DMS 273 (cell line): ENCODE results near the gene WDR11.
"Not testable (repeated sequence)": the region's sequence is repeated elsewhere in the genome, so short reads cannot be mapped to it uniquely, and the experiment has no call there.

ENCODE experiments used
- DNase-seq: peaks from one replicate; lab custom pipeline; 2025; ENCODE audit not compliant: unreplicated experiment; lab: John Stamatoyannopoulos, UW

Gene WDR11

GRCh38 chr10:120854388-120854787, 3.2 kb downstream of the WDR11 start:
- DNase-seq: no peak

DNA sequence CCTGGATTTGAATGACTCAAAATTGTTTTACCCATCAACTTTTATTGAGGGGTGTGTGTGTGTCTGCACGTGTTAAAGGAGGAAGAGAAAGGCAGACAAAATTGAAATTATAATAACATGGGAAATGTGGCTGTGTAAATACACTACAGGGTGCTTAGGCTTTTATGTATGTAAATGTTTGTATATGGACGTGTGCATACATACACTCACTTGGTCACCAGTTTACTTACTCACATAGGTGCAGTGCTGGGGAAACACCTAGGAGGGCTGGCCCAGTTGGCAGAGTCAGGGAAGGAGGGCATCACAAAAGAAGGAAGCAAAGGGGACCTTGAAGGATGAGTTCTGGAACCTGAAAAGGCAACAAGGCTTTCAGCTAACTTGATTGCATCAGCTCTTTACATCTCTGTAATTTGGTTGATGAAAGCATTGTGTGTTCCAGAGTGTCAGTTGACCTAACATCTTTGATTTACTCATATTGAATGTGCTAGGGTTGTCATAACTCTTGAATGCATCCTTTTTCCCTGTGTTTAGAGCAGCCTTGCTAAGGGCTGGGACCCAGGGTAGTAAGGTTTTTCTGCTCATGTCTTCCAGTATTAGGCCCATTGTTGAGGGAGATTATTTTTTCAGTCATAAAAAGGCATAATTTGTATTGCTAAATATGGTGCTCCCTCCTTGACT, 10.2 kb downstream of the WDR11 start:
- no peak for DNase-seq

DNA sequence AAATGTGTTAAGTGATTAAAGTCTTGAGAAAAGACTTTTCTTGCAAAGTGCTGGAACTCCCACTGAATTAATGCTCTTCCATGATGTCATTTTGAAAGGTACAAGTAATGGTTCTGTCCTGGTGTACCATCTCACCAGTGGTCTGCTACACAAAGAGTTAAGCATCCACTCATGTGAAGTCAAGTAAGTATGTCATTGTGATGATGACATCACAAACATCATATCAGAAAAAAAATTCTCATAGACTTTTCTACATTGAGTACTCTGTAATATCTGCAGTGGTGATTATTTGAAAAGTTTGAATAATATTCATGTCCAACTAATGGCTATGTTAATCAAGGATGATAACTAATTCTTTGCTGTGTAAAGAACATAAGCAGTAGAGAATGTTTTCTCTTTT, 22.6 kb downstream of the WDR11 start:
- DNase-seq: no peak

GRCh38 chr10:120883071-120883470, 31.9 kb downstream of the WDR11 start:
- DNase-seq: no peak

DNA sequence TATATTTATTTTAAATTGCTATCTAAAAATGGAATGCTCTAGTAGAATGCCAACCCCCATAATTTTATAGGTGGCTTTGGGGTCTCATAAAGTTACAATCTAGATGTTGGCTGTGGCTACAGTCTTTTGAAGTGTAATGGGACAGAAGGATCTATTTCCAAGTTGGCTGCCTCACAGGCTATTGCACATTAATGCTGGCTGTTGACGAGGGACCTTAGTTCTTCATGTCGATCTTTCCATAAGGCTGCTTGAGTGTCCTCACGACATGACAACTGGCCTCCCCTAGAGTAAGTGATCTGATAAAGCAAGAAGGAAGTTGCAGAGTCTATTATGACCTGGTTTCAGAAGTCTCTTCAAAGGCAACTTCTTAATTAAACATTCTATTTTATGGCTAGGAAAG, 36.3 kb downstream of the WDR11 start:
- no peak for DNase-seq

DNA sequence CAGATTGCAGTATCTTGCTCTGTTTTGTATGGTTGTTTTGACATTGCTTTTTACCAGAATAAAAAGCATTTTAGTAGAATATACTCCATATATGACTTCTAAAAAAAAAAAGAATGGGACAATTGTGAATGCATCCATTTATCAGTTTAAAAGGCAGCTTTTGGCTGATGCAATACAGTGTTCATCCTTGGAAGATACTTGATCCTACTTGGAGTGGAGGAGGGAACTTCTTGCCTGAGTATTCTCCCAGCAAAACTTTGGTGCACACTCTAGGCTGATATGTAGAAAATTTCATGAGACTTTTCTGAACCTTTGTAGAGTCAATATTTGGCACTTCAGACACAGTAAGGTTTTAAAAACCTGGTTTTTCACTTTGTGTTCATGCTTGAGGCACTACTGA, 40.2 kb downstream of the WDR11 start:
- no peak for DNase-seq

- DNase-seq: no peak
These were observed 43.4 kb downstream of the WDR11 start for GRCh38 chr10:120894556-120894955.

- DNase-seq: no peak
These were observed 46.2 kb downstream of the WDR11 start for GRCh38 chr10:120897343-120897742.

DNA sequence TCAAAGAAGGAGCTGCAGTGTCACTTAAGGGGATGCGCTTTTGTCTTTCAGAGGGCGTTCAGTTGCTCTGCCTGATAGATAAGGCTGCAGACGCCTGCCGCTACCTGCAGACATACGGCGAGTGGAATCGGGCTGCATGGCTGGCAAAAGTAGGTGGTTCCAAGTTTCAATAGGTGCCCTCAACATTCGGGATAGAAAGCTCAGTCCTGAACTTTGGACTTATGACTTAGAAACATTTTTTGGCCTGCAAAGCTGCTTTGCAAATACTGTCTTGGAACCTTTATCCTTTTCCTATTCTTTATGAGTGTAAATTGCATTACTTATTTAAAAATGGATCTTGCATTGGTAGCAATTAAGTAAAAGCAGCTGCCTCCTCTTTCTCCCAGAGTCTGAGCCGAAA, 54.1 kb downstream of the WDR11 start:
- DNase-seq: no peak

- DNase-seq: no peak
These were observed 66.5 kb downstream of the WDR11 start for GRCh38 chr10:120917521-120918250.

DNA sequence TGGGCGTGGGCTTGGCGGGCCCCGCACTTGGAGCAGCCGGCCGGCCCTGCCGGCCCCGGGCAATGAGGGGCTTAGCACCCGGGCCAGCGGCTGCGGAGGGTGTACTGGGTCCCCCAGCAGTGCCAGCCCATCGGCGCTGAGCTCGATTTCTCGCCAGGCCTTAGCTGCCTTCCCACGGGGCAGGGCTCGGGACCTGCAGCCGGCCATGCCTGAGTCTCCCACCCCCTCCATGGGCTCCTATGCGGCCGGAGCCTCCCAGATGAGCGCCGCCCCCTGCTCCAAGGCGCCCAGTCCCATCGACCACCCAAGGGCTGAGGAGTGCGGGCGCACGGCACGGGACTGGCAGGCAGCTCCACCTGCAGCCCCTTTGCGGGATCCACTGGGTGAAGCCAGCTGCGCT, 72.7 kb downstream of the WDR11 start:
- DNase-seq: not testable (repeated sequence)

- DNase-seq: no peak
These were observed 75.4 kb downstream of the WDR11 start for GRCh38 chr10:120926611-120927010.

- no peak for DNase-seq
These were observed 76.2 kb downstream of the WDR11 start for GRCh38 chr10:120927352-120927751.

DNA sequence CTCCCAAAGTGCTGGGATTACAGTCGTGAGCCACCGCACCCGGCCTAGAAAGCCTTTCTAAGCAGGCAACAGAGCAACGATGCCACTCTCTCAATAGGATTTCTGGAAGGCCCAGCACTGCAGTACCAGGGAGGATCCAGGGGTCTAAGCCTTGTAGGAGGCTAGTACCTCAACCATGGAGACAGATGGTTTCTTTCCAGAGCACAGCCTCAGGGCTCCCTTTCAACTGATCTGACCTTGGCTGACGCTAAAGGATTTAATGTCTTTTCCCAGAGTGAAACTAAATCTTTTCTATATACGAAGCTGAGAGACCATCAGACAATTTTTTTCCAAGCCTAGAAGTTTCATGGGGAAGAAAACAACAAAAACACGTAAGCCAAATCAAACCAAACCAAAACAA, 78.0 kb downstream of the WDR11 start:
- DNase-seq: no peak

DNA sequence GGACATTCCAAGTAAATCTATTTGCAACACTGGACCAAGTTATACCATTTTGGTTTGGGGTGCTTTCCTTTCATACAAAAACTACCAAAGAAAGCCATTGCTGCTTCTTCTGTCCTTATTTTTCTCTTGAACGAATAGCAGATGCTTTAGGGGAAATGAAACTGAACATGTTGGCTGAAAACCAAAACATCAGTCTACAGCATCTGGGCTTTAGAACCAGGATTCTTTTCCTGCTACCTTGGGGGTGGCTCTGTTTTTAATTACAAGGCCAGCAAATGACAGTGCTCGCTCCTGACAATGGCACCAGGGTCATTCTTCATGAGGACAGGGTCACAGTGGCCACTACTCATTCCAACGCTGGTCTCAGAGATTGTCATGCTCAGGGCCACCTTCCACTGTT, 80.3 kb downstream of the WDR11 start:
- DNase-seq: no peak

DNA sequence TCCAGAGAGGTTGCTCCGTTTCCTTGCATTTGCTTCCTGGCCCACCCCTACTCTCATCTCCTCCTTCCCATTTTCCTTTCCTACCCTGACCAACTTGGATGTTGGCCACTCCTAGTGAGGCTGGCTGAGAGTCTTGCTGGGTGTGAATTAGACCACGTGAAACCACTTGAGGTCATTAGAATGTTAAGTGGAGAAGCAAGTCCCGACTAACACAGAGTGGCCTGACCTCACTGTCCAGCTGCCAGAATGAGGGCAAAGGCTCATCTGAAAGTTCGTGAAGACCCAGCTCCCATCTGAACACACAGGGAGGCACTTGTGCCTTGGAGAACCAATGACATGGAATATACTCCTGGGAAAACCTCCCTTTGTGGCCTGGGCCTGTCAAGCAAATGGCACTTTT, 80.8 kb downstream of the WDR11 start:
- DNase-seq: no peak

GRCh38 chr10:120938822-120939221, 87.7 kb downstream of the WDR11 start:
- DNase-seq: no peak

DNA sequence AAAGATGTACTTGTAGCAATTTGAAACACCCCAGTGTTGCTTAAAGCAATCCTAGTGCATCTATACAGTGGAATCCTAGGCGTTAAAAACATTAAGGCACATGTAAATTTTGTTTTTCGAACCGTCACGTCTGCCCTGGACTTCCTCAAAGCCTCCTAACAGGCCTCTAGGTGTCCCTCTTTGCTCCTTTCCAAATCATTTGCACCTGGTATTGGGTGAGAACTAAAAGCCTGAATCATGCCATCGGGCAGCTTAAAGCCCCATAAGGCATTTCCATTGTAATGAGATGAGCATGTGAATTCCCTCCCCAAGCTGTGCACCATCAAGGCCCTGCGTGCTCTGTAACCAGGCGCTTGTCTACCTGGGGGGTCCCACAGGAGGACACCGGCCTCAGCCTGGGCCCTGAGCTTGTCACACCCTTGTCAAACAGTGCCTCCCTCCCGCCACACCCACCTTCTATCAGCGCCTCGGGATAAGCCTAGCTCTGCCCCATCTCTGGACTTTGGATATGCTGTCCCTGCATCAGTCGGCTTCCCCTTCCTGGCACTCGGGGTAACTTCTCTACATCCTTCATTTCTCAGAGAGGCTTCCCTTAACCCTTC, 89.2 kb downstream of the WDR11 start:
- peak; percentile 15 for DNase-seq

GRCh38 chr10:120941501-120941900, 90.3 kb downstream of the WDR11 start:
- DNase-seq: no peak

GRCh38 chr10:120942806-120943413, 91.7 kb downstream of the WDR11 start:
- peak; percentile 82 for DNase-seq

- DNase-seq: peak; percentile 34
These were observed 92.4 kb downstream of the WDR11 start for GRCh38 chr10:120943542-120943941.

DNA sequence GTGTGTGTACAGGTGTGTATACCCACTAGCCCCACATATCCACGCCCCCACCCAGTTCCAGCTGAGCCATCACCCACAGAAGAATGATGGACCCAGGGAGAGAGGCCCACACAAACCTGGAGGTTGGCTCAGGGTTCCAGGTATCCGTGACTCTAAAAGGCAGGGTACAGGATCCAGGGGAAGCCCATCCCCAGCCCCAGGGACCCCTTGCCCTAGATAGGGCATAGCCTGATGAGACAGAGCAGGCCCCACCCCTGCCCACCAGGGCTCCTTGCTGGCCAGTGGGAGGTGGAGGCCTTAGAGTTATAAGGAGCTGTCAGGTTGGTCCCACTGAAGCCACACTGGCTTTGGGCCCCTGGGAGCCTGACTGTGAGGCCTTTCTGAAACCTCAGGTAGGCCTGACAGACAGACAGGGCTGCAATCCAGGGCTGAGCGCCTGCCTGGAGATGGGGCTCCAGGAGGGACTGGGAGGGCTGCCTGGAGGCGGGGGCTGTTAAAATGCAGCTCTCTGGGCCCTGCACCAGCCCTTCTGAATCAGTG, 93.5 kb downstream of the WDR11 start:
- DNase-seq: no peak
